Measurements from ENCODE around the gene ACSS3.
"Not testable (repeated sequence)": the region's sequence is repeated elsewhere in the genome, so short reads cannot be mapped to it uniquely, and the experiment has no call there.

ACSS3 gene

DNA sequence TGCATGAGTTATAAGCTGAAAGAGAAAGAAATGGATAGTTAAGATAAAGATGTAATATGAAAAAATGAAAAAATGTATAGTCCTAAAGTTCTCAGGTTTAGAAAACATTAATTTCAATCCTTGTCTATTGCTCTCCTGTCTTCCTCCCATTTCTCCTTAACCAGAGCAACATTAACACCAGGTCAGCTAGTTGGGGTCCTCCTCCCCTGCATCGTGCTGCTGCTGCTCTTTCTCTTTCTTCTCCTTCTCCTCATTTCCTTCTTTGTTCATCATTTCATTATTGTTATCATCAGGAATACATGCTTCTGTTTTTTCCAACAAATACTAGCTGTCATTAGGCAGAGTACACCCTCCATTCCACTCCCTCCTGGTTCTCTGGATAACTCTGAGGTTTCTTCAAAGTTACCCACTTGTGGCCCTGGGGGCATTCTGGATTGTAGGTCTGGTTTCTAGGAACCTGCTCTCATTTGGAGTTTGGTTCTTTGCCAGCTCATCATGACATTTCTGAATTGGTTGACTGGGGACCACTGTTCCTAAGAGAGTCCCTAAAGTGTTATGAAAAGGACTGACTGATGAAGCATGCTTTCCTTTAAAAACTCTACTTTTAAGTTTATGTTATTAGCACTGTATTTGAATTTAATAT lies 17.0 kb downstream of the ACSS3 start:
- DNase-seq = no peak

GRCh38 chr12:81095501-81096232 lies 17.8 kb downstream of the ACSS3 start:
- DNase-seq = no peak

DNA sequence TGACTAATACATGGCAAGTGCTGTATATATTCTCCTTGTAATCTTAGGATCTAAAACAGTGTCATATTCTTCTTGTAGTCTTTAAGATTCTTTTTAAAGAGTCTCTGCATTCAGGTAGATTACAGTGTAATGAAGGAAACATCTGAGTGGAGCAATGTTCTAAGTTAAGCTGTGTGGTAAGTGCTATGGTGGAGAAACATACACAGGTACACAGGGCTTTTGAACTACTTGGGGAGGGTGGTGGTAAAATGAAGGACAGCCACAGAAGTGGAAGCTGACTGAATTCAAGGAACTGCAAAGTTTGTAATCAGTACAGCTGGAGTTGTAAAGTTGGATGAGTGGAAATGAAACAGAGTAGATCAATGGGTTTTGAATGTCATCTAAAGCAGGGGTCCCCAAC lies 27.8 kb downstream of the ACSS3 start:
- no peak for DNase-seq

- no peak for DNase-seq
These were observed 36.3 kb downstream of the ACSS3 start for GRCh38 chr12:81114226-81114625.

DNA sequence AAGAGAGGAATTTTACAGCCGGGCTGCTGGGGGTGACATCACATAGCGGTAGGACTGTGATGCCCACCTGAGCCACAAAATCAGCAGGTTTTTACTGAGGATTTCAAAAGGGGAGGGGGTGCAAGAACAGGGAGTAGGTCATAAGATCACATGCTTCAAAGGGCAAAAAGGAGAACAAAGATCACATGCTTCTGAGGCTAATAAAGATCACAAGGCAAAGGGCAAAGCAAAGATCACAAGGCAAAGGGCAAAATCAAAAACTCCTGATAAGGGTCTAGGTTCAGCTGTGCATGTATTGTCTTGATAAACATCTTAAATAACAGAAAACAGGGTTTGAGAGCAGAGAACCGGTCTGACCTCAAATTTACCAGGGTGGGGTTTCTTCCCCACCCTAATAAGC lies 41.2 kb downstream of the ACSS3 start:
- not testable (repeated sequence) for DNase-seq

GRCh38 chr12:81120961-81121360 lies 43.1 kb downstream of the ACSS3 start:
- no peak for DNase-seq

DNA sequence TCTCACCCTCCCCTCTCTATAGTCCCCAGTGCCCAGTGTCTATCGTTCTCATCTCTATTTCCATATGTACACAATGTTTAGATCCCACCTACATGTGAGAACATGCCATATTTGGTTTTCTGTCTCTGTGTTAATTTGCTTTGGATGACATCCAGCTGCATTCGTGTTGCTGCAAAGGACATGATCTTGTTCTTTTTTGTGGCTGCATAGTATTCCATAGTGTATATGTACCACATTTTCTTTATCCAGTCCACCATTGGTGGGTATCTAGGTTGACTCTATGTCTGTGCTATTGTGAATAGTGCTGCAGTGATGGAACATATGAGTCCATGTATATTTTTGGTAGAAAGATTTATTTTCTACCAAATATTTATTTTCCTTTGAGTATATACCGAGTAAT lies 45.7 kb downstream of the ACSS3 start:
- no peak for DNase-seq

GRCh38 chr12:81125691-81126090 lies 47.8 kb downstream of the ACSS3 start:
- DNase-seq = no peak

DNA sequence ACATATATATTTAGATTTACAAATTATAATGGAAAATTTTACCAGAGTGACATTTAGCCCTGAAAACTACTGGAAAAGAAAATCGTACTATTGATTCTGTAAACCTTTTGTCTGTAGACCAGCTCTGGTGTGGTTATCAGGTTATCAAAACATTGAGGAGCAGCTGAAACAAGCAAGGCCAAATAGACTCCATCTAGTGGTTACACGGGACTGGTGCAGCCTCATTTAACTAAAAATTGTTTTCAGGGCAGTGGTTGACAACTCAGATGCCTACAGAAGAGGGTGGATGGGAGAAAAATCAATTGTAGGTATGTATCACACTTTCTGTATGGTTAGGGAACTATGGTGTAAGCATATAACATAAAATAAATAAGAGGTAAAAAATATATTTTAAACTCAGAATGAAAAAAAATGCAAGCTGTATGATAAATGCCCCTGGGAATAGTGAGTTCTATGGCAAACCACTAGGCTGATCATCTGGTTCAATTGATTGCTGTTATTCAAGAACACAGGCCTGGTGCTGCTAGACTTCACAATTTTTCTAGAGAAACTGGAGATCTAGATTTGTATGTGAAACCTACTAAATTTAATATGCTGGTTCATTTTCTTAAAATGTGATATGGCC lies 51.2 kb downstream of the ACSS3 start:
- no peak for DNase-seq

- no peak for DNase-seq
These were observed 58.6 kb downstream of the ACSS3 start for GRCh38 chr12:81136519-81136918.

DNA sequence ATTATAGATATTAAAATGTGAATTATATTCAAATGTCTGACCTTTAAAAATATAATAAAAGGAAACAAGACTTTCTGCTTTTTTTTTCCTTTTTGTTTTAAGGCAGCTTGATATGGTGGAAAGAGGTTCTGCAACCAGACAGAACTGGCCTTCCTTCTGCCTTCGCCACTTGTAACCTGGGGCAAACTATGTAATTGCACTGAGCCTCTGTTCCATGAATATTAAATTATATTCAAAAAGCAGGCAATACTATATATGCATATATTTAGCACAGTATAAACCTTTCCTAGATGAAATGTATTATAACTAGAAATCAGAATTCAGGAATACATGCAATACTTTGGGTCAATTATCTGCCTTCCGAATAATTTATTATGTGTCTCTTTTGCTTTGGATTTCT lies 59.9 kb downstream of the ACSS3 start:
- DNase-seq = no peak

GRCh38 chr12:81141217-81141616 lies 63.3 kb downstream of the ACSS3 start:
- no peak for DNase-seq

DNA sequence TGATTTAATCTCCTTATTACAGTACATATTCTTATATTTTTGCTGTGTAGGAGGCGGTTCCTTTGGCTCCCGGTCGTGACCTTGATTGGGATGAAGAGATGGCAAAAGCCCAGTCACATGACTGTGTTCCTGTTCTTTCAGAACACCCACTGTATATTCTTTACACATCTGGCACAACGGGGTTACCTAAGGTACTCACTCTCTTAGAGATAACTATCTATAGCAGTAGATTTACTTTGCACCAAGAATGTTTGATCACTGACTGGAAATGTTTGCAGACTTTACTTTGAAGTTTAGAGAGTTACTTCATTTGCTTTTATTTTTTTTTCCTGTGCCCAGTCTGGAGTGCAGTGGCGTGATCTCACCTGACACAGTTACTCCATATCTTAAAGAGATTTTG lies 65.2 kb downstream of the ACSS3 start:
- no peak for DNase-seq

GRCh38 chr12:81146228-81147225 lies 68.6 kb downstream of the ACSS3 start:
- DNase-seq = no peak

DNA sequence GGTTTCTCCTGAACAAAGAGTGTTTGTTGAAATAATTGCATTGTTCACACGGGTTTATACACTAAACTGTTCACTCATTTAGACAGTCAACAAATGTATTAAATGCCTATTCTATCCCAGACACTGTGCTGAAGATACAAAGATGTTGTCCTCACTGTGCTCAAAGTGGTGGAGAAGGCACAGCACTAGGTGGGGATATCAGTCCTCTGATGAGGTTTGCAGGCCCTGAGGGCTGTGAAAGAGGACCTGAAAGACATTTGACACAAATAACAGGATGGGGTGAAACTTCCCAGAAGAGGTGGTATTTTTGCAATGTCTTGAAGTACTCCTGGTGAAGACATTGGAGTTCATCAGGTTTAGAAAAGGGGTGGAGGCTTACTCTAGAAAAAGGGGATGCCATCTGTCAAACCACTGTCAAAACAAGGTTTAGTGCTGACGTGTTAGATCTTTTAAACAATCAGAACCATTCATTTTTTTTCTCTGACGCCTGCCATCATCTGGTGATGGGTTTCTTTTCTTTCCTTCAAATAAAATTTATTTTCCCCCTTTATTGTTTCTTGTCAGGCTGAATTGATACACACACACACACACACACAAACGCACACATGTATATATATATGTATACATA lies 69.5 kb downstream of the ACSS3 start:
- no peak for DNase-seq

DNA sequence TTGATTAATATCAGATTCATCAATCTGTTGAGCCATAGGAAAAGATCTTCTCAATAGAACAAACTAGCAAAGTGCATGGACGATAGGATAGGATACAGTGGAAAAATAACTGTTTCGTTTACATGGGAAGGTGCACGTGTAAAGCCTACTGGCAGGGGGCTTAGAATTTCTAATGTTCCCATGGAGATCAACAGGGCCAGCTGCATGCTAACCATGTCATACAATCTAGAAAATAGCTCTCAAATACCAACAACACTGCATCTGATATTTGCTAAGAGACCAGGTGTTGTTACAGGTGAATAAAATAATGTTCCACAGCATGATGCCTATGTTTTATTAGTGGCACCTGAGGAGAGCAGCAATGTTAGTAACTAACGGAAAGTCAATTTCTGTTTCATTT lies 72.5 kb downstream of the ACSS3 start:
- DNase-seq = no peak

- no peak for DNase-seq
These were observed 82.0 kb downstream of the ACSS3 start for GRCh38 chr12:81159856-81160255.

- no peak for DNase-seq
These were observed 83.8 kb downstream of the ACSS3 start for GRCh38 chr12:81161680-81162079.

- DNase-seq = no peak
These were observed 84.7 kb downstream of the ACSS3 start for GRCh38 chr12:81162391-81163136.

GRCh38 chr12:81164827-81165226 lies 86.9 kb downstream of the ACSS3 start:
- no peak for DNase-seq

GRCh38 chr12:81166790-81167189 lies 88.9 kb downstream of the ACSS3 start:
- DNase-seq = no peak

- no peak for DNase-seq
These were observed 89.8 kb downstream of the ACSS3 start for GRCh38 chr12:81167694-81168093.
